KMS-11 (cell line): ENCODE results near the gene DNM3.

ENCODE experiments used
- H2AFZ ChIP-seq: fragments of 200-600 bp; sonication (generic); 2 replicates; pipeline ENCODE4 v1.6.1; 2016; ENCODE audit warnings: antibody characterized with exemption, mixed run types, low read depth
- H3K27ac ChIP-seq: fragments of 200-600 bp; sonication (generic); 2 replicates; pipeline ENCODE4 v1.6.1; 2016; ENCODE audit warnings: mild to moderate bottlenecking, mixed run types
- H3K27me3 ChIP-seq: fragments of 200-600 bp; sonication (generic); 2 replicates; pipeline ENCODE4 v1.6.1; 2017; ENCODE audit warnings: mild to moderate bottlenecking, low read depth, mixed run types, moderate library complexity; ENCODE audit not compliant: insufficient read depth
- H3K36me3 ChIP-seq: fragments of 200-600 bp; sonication (generic); 2 replicates; pipeline ENCODE4 v1.6.1; 2017; ENCODE audit warnings: mild to moderate bottlenecking, mixed run types; ENCODE audit not compliant: insufficient read depth
- H3K4me1 ChIP-seq: fragments of 200-600 bp; sonication (generic); 2 replicates; pipeline ENCODE4 v1.6.1; 2016; ENCODE audit warnings: mild to moderate bottlenecking, low read depth, mixed run types; ENCODE audit not compliant: poor library complexity, severe bottlenecking
- H3K4me2 ChIP-seq: fragments of 200-600 bp; sonication (generic); 2 replicates; pipeline ENCODE4 v1.7.0; 2016; ENCODE audit warnings: mild to moderate bottlenecking, mixed run types
- H3K4me3 ChIP-seq: fragments of 200-600 bp; sonication (generic); IDR thresholded peaks from 2 replicates; pipeline ENCODE4 v1.6.1; 2017; ENCODE audit warnings: low read depth, low read length, mixed read lengths; ENCODE audit not compliant: insufficient read depth
- H3K79me2 ChIP-seq: fragments of 200-600 bp; sonication (generic); 2 replicates; pipeline ENCODE4 v1.6.1; 2016; ENCODE audit warnings: low read depth, mixed run types; ENCODE audit not compliant: insufficient read depth
- H3K9ac ChIP-seq: fragments of 200-600 bp; sonication (generic); 2 replicates; pipeline ENCODE4 v1.6.1; 2016; ENCODE audit warnings: mild to moderate bottlenecking, mixed run types
- H4K20me1 ChIP-seq: fragments of 200-600 bp; sonication (generic); 2 replicates; pipeline ENCODE4 v1.6.1; 2016; ENCODE audit warnings: mild to moderate bottlenecking, mixed run types; ENCODE audit not compliant: insufficient read depth
- TF ChIP-seq, protein P1 (sequence below): fragments of 200-600 bp; sonication (generic); conservative IDR thresholded peaks from 2 replicates; pipeline ENCODE4 v1.6.1; 2017; ENCODE audit warnings: low read depth, mild to moderate bottlenecking, antibody characterized with exemption, low read length, moderate library complexity, mixed read lengths

Gene DNM3

GRCh38 chr1:171833091-171833825 lies 8.0 kb upstream of the DNM3 start:
- no peaks in the 10 kb centered on the region for H3K27me3 ChIP-seq
- TF ChIP-seq, protein P1, sequence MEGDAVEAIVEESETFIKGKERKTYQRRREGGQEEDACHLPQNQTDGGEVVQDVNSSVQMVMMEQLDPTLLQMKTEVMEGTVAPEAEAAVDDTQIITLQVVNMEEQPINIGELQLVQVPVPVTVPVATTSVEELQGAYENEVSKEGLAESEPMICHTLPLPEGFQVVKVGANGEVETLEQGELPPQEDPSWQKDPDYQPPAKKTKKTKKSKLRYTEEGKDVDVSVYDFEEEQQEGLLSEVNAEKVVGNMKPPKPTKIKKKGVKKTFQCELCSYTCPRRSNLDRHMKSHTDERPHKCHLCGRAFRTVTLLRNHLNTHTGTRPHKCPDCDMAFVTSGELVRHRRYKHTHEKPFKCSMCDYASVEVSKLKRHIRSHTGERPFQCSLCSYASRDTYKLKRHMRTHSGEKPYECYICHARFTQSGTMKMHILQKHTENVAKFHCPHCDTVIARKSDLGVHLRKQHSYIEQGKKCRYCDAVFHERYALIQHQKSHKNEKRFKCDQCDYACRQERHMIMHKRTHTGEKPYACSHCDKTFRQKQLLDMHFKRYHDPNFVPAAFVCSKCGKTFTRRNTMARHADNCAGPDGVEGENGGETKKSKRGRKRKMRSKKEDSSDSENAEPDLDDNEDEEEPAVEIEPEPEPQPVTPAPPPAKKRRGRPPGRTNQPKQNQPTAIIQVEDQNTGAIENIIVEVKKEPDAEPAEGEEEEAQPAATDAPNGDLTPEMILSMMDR = no peak
- H3K36me3 ChIP-seq = no peaks in the 10 kb centered on the region
- H3K4me1 ChIP-seq = no peaks in the 10 kb centered on the region
- no peak overlapping the region for H2AFZ ChIP-seq
- no peaks in the 10 kb centered on the region for H3K79me2 ChIP-seq
- H3K4me3 ChIP-seq = no peak overlapping the region
- H3K27ac ChIP-seq = no peak overlapping the region
- H4K20me1 ChIP-seq = no peaks in the 10 kb centered on the region
- H3K9ac ChIP-seq = no peak overlapping the region
- no peak overlapping the region for H3K4me2 ChIP-seq

- TF ChIP-seq, protein P1 = no peak
- H3K4me3 ChIP-seq = no peak overlapping the region
These were observed 6.5 kb upstream of the DNM3 start for GRCh38 chr1:171834821-171835220.

DNA sequence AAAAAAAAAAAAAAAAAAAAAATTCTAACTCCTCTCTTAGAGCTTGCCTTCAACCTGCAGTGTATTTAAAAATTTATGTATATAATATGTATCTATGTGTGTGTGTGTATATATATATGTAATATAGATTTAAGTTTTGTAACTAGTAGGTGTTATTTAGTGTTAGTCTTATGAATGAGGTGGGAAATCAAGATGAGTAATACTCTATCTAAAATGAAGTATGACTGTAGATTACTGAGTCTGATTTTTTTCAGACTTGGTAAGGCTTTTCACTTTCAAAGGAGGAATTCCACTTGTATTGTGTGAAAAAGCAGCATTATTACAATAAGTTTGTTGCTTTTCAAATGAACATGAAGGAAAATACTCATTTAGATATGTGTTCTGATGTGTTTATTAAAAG lies 5.4 kb upstream of the DNM3 start:
- TF ChIP-seq, protein P1 = no peak
- Histone ChIP-seq H3K79me2 (no peaks in the 10 kb centered on the region), H4K20me1 (no peaks in the 10 kb centered on the region), H3K9ac (no peak overlapping the region), H3K4me1 (no peaks in the 10 kb centered on the region), H3K27me3 (no peaks in the 10 kb centered on the region), H3K4me3 (no peak overlapping the region), H3K27ac (no peak overlapping the region), H3K4me2 (no peak overlapping the region), H3K36me3 (no peaks in the 10 kb centered on the region), H2AFZ (no peak overlapping the region)

More at GRCh38 chr1:171834821-171835220, 6.5 kb upstream of the DNM3 start:
- Histone ChIP-seq H3K9ac (no peak overlapping the region), H3K36me3 (no peaks in the 10 kb centered on the region), H3K4me1 (no peaks in the 10 kb centered on the region), H4K20me1 (no peaks in the 10 kb centered on the region), H3K79me2 (no peaks in the 10 kb centered on the region), H2AFZ (no peak overlapping the region), H3K4me2 (no peak overlapping the region), H3K27me3 (no peaks in the 10 kb centered on the region), H3K27ac (no peak overlapping the region)

GRCh38 chr1:171841931-171842761 lies 848 bp downstream of the DNM3 start:
- Histone ChIP-seq H3K36me3 (no peaks in the 10 kb centered on the region), H3K27me3 (no peaks in the 10 kb centered on the region; the same call in 1 of the 2 replicates), H3K4me1 (no peaks in the 10 kb centered on the region), H3K9ac (no peak overlapping the region), H3K27ac (no peak overlapping the region), H3K4me2 (peak overlapping the region; percentile 32; the same call in 1 of the 2 replicates), H2AFZ (peak overlapping the region; percentile 80), H3K79me2 (no peaks in the 10 kb centered on the region), H3K4me3 (peak overlapping the region; percentile 89), H4K20me1 (no peaks in the 10 kb centered on the region)
- TF ChIP-seq, protein P1 = no peak
